Stimulated activated CD8-positive, alpha-beta memory T cell treated with anti-CD3 and anti-CD28 coated beads, Interleukin-15, amount 100 ng/mL, for 4 hours (primary cell): ENCODE measurements around the gene ABLIM2.
A peak's percentile ranks its signal among the peaks of the same experiment; 100 is the strongest.

Source experiments
- DNase-seq, 2 donors: peaks; one replicate each; pipeline ENCODE4 v3.0.0-alpha.2; 2020; ENCODE audit warnings: low read depth in 2 of 2

Gene ABLIM2

DNA sequence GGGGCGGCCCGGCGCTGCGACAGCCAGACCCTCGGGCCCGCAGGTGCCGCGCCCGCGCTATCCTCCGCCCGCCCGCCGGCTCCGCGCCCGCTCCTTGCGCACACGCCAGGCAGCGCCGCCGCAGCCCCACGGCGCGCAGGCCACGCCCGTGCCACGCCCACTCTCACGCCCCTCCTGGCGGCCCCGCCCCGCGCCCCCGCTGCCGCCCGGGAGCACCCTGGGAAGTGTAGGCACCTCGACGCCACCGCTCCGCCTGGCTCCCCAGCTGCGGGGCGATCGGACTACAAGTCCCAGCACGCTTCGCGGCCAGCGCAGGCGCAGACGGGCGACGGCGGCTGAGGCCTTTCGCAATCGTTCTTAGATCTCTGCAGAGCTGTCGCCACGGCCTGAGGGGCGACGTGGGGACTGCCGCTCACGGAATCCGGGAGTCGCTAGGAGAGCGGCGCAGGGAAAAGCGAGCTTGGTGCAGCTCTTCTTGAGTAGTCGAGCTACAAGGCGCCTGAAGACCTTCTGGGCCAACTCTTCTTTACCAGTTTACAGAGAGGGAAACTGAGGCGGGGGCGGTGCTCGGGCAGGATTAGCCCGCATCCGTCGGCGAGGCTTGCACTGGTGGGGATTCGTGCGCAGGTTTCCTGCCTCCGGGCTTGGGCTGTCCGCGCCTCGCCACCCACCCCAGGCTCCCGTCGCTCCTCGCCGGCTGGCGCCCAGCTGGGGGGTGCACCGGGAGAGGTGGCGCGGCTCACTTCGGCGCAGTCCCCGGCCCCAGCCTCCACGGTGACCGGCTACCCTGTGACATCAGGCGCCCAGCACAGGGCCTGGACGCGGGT, at the start of gene ABLIM2:
Gene ABLIM2, minus strand, starts transcription at position 104 of the 827 bp plus-strand sequence. CDS start 124 bp downstream, outside the sequence.
- DNase-seq = peak; percentile 96 to 99

DNA sequence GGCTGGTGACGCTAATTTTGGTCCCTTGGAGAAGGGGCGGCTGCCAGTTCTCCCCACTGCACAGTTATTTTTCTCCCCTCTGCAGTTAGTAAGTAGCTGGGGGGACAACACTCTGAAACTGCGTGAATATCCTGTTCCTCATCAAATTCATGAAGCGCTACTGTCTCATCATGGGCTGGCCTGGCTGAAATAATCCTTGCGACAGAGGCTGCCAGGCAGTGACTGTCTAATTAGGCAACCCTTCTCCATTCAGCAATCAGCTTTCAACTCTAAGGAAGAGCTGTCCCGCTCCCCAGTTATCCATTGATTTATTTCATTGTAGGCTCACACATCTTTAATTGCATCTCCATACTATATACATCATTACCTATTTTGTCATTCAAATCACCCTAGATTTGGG, 48.7 kb upstream of the ABLIM2 start:
- DNase-seq = no peak

DNA sequence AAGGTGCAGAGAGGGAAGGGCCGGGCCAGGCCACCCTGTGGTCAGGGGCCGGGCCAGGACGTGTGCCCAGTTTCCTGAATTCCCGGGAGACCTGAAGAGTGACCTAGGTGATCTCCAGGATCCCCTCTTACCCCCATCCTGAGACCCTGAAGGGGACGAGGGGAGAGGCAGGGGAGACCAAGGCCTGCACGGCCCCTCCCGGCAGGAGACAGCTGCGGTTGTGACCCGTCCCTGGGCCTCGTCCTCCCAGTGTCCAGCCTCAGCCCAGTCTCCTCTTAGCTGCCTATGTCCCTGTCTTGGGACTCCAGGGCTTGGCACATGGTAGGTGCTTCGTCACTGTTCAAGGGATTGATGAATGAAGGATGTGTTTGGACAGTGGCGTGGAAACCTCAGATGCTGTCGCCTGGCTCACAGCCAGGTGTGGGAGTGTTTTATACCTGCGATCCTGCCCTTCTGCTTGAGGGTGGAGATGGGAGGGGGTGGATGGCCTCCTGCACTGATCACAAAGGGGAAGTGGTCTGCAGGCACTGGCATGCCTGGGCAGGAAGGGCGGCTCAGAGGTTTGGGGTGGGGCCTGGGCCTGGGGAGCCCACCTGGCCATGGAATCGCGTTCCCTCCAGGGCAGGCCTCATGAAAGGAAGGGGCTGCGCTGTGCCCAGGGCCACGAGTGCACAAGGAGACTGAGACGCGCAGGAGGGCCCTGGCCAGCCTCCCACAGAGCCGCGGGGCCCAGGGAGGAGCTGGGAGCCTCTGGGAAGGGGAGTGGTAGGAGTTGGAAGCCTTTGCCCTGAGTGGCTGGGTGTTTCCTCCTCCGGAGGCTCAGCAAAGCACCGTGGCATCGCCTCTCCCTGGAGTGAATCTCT, 47.4 kb upstream of the ABLIM2 start:
- no peak for DNase-seq

DNA sequence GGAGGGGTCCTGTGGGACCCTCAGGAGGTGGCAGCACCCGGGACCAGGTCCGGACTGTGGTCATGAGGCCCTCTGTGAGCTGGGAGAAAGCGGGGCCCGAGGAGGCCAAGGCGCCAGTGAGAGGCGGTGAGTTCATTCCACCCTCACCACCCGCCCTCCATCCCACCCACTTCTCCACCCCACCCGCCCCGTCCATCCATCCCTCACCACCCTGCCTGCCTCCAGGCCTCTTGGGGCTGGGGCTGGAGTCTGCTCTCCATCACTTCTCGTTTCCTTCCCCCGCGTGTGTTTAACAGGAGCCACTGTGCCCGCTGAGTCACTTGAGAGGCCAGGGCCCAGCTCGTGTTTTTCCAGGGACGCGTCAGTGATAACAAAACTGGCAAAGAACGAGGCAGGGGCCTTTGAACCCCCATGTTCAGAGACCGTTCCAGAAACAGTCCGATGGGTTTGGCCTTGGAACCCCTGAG, 46.7 kb upstream of the ABLIM2 start:
- no peak for DNase-seq

DNA sequence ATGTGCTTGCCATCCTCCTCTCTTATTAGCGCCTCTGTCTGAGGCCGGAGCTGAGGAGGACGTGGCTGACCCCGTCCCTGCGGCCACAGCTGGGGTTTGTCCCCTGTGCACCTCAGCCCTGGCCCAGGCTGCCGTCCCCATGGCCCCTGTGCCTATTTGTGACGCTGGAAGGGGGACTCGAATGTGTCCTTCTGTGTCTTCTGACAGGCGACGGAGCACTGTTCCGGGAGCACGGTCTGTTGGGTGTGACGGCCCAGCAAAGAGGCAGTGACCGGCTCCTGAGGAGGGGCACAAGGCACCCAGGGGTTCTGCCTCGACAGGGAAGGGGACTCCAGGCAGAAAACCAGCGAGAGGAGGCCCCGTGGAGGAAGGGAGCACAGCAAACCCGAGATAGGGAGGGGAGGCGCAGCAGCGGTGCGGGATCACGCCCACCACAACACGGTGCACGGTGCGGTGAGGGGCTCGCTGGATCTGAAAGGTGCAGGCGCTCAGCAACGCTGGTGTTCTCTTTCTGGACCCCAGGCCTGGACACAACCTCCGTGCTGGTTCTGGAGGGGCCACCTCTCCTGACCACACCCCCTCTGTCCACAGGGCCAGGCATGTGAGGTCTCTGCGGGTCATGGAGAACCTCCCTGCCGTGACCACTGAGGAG, 46.1 kb upstream of the ABLIM2 start:
- no peak for DNase-seq

DNA sequence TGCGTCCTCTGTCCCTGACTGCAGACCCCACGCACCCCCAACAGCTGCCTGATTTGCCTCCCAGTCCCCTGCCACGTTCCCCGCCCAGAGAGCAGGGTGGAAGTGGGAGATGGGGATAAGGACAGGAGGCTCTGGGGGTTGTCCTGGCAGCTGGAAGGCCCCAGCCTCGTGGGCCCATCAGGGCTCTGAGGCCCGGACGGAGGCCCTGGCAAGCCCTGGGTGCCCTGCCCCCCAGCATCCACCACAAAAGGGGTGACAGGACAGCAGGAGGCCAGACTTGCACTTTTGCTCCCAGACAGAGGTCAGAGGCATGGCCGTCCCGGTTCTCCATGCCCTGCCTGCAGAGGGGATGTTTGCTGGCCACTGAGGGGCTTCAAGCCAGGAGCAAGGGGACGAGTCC, 45.2 kb upstream of the ABLIM2 start:
- DNase-seq = no peak

DNA sequence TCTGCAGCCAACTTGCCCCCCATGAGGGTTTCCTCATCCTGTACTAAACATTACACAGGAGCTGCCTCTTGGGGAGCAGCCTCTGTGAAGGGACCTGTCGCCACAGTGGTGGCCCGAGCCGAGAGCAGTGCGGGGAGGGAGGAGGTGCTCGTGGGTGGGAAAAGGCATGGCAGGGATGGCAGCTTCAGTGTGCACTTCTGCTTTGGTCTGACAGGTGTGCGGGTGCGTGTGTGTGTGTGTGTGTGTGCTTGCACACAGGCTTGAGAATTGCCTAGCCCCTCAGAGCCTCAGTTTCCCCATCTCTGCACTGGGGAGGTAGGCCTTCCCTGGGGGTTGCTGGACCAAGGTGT, 44.4 kb upstream of the ABLIM2 start:
- no peak for DNase-seq

DNA sequence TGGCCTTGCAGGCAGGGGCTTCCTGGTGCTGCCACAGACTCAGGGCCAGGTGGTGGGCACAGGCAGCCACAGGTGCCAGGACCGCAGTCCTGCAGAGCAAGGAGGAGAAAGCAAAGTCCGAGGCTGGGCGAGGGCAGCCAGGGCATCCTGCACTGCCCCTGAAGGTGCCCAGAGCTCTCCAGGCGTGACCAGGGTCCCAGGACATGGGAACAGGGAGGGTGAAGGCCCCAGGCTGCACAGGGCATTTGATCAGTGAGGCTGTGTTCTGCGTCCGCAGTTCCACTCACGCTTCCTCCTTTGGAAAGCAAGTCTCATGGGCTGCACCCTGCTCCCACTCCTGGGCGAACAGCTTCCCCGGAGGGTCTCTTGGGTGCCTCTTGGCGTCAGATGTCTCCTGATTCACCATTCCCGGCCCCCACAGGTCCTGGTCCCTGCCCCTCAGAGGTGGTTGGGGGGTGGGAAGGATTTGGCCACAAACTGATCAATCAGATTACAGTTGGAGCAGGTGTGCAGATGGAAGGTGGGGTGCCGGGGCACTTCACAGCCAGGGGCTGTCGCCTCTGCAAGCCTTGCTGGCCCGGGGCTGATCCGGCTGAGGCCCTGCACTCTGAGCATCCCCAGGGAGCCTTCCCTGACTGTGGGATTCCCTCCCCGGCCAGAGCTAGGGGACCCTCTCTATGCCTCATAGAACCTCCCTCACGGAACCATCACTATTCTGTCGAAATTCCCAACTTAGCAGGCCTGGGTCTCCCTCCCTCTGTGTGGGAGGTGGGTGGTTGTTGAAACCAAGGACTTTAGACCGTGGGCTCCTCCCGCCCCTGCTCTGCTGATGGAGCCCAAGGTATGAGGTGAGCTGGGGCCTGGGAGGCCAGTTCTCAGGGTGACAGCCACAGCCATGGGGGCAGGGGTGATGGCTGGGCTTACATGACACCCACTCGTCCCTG, 43.8 kb upstream of the ABLIM2 start:
- no peak for DNase-seq

DNA sequence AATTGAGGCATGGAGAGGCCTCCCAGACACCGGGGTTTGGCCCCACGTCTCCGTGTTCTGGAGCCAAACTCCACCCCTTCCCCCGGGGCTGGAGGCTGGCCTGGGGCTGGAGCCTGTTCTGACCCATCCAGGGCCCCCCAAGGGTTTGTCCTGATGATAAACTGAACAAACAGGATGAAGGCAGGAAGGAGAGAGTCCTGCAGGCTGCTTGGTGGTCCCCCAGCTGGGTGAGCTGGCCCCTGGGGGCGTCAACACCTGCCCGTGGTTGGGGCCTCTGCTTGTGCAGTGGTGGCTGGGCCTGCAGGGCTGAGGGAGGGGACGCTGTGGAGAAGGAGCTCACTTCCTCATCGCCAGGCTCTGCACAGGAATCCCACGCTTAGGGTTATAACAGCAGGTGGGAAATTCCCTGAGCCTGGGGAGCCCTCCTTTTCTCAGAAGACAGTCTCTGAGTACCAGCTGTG, 42.7 kb upstream of the ABLIM2 start:
- peak in 1 of 2 donors; percentile 24 for DNase-seq

DNA sequence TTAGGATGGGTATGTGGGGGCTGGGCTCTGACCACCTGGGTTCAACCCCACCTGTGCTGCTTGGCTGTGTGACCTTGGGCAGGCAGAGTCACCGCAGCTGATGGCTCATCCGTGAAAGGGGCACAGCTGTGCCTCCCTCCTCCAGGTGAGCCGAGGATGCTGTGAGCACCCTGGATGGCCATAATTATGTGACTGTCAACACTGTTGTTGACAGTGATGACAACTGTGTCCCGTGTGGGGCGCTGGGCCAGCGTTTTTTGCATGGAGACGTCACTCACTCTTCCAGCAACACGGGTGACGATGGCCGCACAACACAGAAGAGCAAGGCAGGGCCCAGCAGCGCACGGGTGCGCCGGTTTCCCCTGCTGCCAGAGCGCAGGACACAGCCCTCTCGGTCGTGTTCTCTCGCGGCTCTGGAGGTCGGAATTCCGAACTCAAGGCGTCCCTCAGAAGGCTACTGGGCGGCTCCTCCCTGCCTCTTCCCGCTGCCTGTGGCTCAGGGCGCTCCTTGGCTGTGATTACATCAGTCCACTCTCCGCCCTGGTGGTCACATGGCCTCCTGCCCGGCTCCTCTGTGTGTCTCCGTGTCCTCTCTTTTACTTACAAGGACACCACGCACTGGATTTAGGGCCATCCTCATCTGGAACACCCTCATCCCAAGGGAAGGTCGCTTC, 41.8 kb upstream of the ABLIM2 start:
- no peak for DNase-seq

DNA sequence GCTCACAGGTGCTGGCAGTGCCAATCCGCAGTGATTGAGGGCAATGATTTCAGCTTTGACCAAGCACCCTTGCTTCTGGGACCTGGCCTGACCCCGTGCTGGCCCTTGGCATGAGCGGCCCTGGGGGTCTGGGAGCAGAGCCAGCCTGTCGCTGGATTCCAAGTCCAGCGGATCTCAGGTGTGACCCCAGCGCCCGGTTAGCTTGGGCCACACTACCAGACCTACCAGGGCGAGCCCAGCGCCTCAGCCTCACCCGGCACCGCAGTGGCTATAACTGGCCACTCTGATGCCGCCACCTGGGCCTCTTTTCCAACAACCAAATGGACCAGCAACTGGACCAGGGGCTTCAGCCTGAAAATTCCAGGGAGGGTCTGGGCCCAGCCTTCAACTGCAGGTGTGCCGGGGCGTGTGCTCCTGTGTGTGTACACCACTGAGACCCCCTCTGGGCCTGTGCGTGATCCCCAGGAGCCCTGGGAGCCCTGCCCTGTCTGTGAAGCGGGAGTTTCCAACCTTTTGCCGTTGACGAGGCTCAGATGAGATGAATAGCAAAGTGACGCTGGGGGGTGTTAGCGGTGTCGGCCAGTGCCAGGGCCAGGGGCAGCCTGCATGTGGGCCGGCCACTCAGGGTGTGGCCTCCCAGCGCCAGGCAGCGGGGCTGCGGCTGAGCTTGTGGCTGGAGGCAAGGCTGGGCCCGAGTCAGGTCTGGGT, 41.1 kb upstream of the ABLIM2 start:
- no peak for DNase-seq

DNA sequence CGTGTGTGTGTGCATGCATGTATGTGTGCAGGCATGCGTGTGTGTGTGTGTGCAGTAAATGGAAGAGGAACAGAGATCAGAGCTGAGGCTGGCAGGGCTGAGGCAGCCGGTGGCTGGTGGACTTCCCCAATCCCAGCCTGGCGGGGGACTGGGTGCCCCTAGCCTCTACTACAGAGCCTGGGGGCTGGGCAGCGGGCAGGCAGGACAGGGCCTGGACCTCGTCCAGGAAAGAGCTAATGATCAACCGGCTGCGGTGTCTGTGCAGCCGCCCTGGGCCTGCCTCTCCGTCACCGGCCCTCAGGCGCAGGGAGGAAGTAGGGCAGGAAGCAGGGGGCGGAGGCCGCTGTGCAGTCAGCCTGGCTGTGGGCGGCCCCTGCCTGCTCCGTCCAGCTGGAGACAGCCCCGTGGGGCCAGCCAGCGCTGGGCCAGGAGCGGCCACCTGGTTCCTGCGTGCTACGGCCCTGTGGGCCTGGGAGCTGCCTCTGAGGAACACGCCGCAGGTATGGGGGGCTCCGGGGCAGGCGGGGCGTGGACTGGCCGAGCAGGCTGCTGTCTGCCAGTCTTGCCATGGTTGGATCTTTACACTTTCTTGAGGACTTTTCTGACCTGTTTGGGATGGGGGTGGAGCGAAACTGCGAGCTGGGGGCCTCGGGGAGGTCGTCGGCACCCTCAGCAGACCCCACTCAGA, 40.4 kb upstream of the ABLIM2 start, which contains the start of gene SH3TC1:
Gene SH3TC1, plus strand, starts transcription at position 385 of the 688 bp plus-strand sequence. CDS start 5,905 bp downstream, outside the sequence.
- DNase-seq = peak; percentile 16 to 37

DNA sequence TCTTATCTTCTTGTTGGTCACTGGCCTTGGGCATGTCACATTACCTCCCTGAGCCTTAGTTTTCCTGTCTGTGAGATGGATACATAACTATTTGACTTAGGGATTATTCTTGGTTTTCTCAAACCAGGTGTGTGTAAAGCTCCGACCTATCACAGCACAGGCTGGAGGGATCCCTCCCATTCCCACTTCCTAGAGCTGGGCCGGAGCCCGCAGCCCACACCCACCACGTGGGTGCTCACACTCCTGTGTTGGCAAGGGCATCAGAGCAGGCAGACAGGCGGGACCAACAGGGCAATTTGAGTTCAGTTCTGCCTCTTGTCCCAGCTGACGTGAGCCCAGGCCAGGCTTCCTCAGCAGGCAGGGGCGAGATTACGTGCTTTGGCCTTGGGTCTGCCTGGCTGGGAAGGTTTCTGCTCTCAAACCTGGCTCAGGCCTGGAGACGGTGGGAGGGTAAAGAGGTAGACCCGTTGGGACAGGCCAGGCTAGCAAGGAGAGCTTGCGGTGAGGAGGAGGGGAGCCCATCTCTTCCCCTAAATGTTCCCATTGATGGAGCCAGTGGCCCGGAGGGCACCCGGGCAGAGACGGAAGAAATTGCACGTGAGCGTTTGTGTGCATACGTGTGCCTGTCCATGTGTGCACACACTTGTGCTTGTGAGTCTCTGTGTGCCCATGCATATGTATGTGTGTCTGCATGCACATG, 39.7 kb upstream of the ABLIM2 start:
- no peak for DNase-seq

DNA sequence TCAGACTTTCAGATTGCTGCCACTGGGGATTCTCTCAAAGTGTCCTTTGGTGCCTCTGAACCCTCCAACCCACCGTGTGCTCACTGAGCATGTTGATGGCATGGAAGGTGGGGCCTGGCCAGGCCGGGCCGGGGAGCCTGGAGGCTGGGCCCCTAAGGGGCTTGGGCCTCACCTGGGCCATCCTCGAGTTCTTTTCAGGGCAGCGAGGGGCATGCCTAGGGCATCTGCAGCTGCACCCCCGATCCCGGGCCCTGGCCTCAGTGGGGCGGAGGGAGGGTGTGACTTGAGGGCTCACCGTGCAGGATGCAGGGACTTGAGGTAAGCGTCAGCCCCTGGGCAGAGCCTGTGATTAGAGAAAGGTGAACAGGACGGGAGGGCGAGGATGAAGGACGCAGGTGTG, 38.9 kb upstream of the ABLIM2 start:
- DNase-seq = no peak

DNA sequence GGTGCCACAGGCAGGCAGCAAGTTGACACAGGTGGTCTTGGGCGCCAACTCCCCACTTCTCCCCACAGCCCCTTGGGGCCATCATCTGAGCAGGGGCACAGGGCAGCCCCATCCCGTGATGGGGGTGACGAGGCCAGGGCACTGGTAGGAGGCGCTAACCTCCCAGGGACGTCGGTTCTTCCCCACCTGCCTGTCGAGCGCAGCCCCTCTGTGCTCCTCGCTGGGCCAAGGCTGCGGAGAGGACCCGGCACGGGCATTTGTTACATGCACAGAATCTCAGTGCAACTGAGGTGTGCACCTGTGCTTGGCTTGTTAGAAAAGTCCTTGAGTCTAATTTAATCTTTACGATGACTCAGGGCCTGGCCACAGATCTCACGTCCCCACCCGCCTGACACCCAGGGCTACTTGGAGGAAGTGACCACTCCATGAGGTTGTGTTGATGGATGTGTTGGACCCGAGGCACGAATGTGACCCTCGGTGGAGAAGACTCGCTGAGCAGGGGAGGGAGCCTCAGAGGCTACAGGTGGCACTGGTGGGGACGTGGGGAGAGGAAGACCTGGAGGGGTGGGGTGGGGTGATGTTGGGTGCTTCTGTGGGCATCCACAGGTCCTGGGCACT, 37.3 kb upstream of the ABLIM2 start:
- DNase-seq = no peak

DNA sequence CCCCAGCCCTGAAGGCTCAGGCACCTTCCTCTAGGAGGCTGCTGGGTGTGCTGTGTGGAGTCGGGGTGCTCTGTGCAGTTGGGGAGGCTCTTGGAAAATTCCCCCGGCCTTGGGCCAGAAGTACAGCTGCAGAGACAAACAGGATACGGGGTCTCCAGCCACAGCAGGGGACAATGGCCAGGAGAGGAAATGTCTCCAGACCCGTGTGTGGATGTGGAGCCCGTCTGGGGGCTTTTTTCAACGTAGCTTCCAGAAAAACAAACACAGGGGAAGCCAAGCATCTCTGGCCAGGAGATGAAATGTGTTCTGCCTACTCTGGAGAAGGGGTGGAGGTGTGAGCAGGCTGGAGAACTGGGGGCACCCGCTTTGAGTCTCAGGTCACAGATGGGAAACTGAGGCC, 36.8 kb upstream of the ABLIM2 start:
- no peak for DNase-seq

DNA sequence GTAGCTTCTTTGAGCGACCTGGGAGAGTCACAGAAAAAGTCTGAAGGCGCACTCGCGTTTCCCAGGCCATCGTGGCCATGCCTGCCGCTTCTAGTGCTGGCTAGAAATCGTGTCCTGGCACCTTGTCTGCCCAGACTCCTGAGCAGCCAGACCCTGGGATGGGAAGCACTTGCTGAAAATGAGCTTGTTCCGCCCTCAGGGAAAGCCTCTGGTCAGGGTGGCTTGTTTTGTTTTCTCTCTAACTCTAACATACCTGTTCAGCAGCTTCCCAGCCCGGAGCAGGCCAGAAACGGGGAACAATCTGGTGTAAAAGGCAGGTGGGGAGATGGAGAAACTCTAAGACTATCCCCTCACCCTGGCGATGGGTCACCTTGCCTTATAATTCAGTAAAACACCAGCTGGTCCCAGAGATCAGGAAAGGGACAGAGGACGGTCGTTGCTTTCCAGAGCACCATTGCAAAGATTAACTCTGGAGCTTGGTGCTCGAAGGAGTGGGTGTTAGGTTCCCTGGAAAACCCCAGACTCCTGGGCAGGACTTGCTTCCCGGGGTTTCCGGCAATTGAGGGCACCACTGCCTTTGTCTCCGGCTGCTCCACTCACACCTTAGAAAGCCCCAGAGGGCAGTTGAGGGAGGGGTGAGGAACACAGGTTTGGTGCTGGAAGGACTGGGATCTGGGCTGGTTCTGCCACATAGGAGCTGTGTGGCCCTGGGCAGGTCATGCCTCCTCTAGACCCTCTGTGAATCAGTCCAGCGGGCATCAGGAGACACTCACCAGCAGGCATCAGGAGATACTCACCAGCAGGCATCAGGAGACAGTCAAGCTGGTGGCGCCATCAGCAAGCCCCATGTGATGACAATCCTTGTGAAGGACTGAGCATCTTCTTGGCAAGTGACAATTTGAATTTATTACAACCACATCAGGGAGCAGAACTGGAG, 36.0 kb upstream of the ABLIM2 start:
- no peak for DNase-seq
